Transverse colon (tissue), 4 donors: ENCODE data around the gene ERMP1. TPM values are rescaled to one million over a fixed set of nuclear protein-coding genes. Genes with fewer than 3 reads are reported as not detected.

ENCODE experiments used
- DNase-seq: peaks from one replicate; pipeline ENCODE4 v3.0.0-alpha.2; 2019
- H3K27ac ChIP-seq, 4 donors: fragments of 200-600 bp; sonication (generic); 2 replicates each; pipeline ENCODE4 v1.5.1; 2016 to 2018; ENCODE audit warnings: inconsistent platforms in 4 of 4
- H3K27me3 ChIP-seq: fragments of 200-600 bp; sonication (generic); 2 replicates; pipeline ENCODE4 v1.5.1; 2017; ENCODE audit warnings: inconsistent platforms
- H3K36me3 ChIP-seq, 4 donors: fragments of 200-600 bp; sonication (generic); 2 replicates each; pipeline ENCODE4 v1.5.1; 2017 to 2019; ENCODE audit warnings: inconsistent platforms in 4 of 4
- H3K4me1 ChIP-seq, 4 donors: fragments of 200-600 bp; sonication (generic); 2 replicates each; pipeline ENCODE4 v1.5.1; 2017 to 2020; ENCODE audit warnings: inconsistent platforms in 4 of 4
- H3K4me3 ChIP-seq, 4 donors: fragments of 200-600 bp; sonication (generic); 1 replicate in 1 of 4; 2 replicates in 3 of 4; pipeline versions ENCODE4 v1.5.1 to v1.6.1; 2017 to 2019; ENCODE audit warnings: inconsistent platforms in 4 of 4
- H3K9me3 ChIP-seq, 2 donors: fragments of 200-600 bp; sonication (generic); 2 replicates each; pipeline ENCODE4 v1.5.1; 2017 to 2019; ENCODE audit warnings: inconsistent platforms in 2 of 2
- CTCF ChIP-seq, 5 experiments: fragments of 200-600 bp in 3 of 5; fragments of 450-650 bp in 2 of 5; sonication (generic) in 3 of 5; IDR thresholded peaks; 1 replicate in 2 of 5; 2 replicates in 3 of 5; pipeline ENCODE4 v1.5.1; 2016 to 2017; ENCODE audit warnings: antibody characterized with exemption in 5 of 5, inconsistent platforms in 3 of 5, mild to moderate bottlenecking in 2 of 5, moderate library complexity in 1 of 5
- EP300 ChIP-seq: sonication (generic); formaldehyde crosslinking; IDR thresholded peaks from one replicate; pipeline ENCODE4 v1.6.1; 2017; ENCODE audit warnings: antibody characterized with exemption, low read depth
- POLR2A ChIP-seq: fragments of 450-650 bp; IDR thresholded peaks from one replicate; pipeline ENCODE4 v1.6.1; 2016; ENCODE audit warnings: antibody characterized with exemption, mild to moderate bottlenecking, moderate library complexity
- POLR2AphosphoS5 ChIP-seq, 3 donors: sonication (generic); formaldehyde crosslinking; IDR thresholded peaks; one replicate each; pipeline ENCODE4 v1.6.1; 2016; ENCODE audit warnings: antibody characterized with exemption in 3 of 3
- WGBS, 2 donors: methylation state at CpG; one replicate each; pipeline ENCODE4 v1.1.5; 2018; ENCODE audit warnings: low coverage in 1 of 2; 5-methylcytosine and 5-hydroxymethylcytosine counted together
- in situ Hi-C, 4 donors: fragments of 200-750 bp; cut with MboI; loops; one replicate each; pipeline versions ENCODE4 v1.15.0 to v1.15.1; 2017; ENCODE audit warnings: low sequenced_read_pairs in 3 of 4, low pct_ligation_motif_present in 1 of 4, low pct_unique_long_range_greater_than_20kb in 1 of 4
- intact Hi-C: fragments of 100-400 bp; cut with DNase I; formaldehyde crosslinking; loops from one replicate; pipeline ENCODE4 v1.15.1; 2023; ENCODE audit warnings: low total_unique reads
- total RNA-seq, 4 donors: library from RNA; depleted of rRNA; stranded (reverse); fragments of >200 nt; gene quantifications; one replicate each; pipeline ENCODE4 v1.1.0, GENCODE V29; 2016

The ERMP1 gene
- total RNA-seq, 4 donors from 2014 or later = 33.3 to 46.2 (median 34.8) TPM

GRCh38 chr9:5798581-5798980, 34.3 kb downstream of the ERMP1 start:
- 74 to 100% methylated on average over 1 to 2 of the region's 2 CpGs for WGBS, 2 donors
- Histone ChIP-seq H3K4me1 (peaks cover 0 to 22% (median 17%) of the 10 kb centered on the region in 4 donors), H3K27me3 (no peaks in the 10 kb centered on the region), H3K9me3 (no peaks in the 10 kb centered on the region), H3K36me3 (peaks cover 0 to 7% (median 0%) of the 10 kb centered on the region in 4 donors), H3K4me3 (no peak overlapping the region), H3K27ac (no peak overlapping the region)
- intact Hi-C loops (loop anchor here (5.0 kb wide), 1 partner anchor 371 kb away; no protein-coding TSS in a partner anchor), in situ Hi-C loops (no loop called here)
- DNase-seq = no peak
- no peak for TF ChIP-seq POLR2AphosphoS5 (IDR thresholded peaks at IDR 0.05)

GRCh38 chr9:5796298-5796697, 36.6 kb downstream of the ERMP1 start:
- 52 to 58% methylated on average over 2 of the region's 2 CpGs for WGBS, 2 donors
- Histone ChIP-seq H3K36me3 (peaks cover 0 to 9% (median 2%) of the 10 kb centered on the region in 4 donors), H3K9me3 (no peaks in the 10 kb centered on the region), H3K27me3 (no peaks in the 10 kb centered on the region), H3K4me3 (no peak overlapping the region), H3K4me1 (peaks cover 0 to 17% (median 12%) of the 10 kb centered on the region in 4 donors), H3K27ac (no peak overlapping the region)
- in situ Hi-C loops = no loop called here
- intact Hi-C loops = loop anchor here (5.0 kb wide), 1 partner anchor 369 kb away; no protein-coding TSS in a partner anchor
- TF ChIP-seq CTCF (IDR thresholded peaks at IDR 0.05) (no peak), POLR2AphosphoS5 (IDR thresholded peaks at IDR 0.05) (no peak), POLR2A (no peak), EP300 (no peak)
- no peak for DNase-seq

- no peak for TF ChIP-seq POLR2A
- no peak for TF ChIP-seq CTCF (IDR thresholded peaks at IDR 0.05)
- TF ChIP-seq EP300 = no peak
- TF ChIP-seq POLR2AphosphoS5 (IDR thresholded peaks at IDR 0.05) = no peak
- H3K9me3 ChIP-seq = no peaks in the 10 kb centered on the region
- H3K27ac ChIP-seq = no peak overlapping the region
- peaks cover 0 to 11% (median 3%) of the 10 kb centered on the region in 4 donors for H3K36me3 ChIP-seq
- H3K4me3 ChIP-seq = no peak overlapping the region
- H3K27me3 ChIP-seq = no peaks in the 10 kb centered on the region
- no peak for DNase-seq
- intact Hi-C loops (no loop called here), in situ Hi-C loops (no loop called here)
- peaks cover 0 to 4% (median 0%) of the 10 kb centered on the region in 4 donors for H3K4me1 ChIP-seq
- 60 to 91% methylated on average over 1 of the region's 1 CpG for WGBS, 2 donors
Observed at GRCh38 chr9:5793812-5794211, 39.1 kb downstream of the ERMP1 start.

GRCh38 chr9:5791870-5792269, 41.0 kb downstream of the ERMP1 start:
- in situ Hi-C loops (no loop called here), intact Hi-C loops (no loop called here)
- DNase-seq = no peak
- no peak overlapping the region for H3K4me3 ChIP-seq
- no peak for TF ChIP-seq POLR2A
- no peak for TF ChIP-seq POLR2AphosphoS5 (IDR thresholded peaks at IDR 0.05)
- no peak for TF ChIP-seq EP300
- TF ChIP-seq CTCF (IDR thresholded peaks at IDR 0.05) = no peak
- no peak overlapping the region for H3K27ac ChIP-seq
- peaks cover 0 to 4% (median 0%) of the 10 kb centered on the region in 4 donors for H3K4me1 ChIP-seq
- H3K36me3 ChIP-seq = peaks cover 0 to 21% (median 3%) of the 10 kb centered on the region in 4 donors
- H3K9me3 ChIP-seq = no peaks in the 10 kb centered on the region
- H3K27me3 ChIP-seq = no peaks in the 10 kb centered on the region
- 78 to 81% methylated on average over 3 of the region's 3 CpGs for WGBS, 2 donors

- in situ Hi-C loops (no loop called here), intact Hi-C loops (no loop called here)
- no peak for DNase-seq
- Histone ChIP-seq H3K4me1 (peaks cover 0 to under 1% (median 0%) of the 10 kb centered on the region in 4 donors), H3K27ac (no peak overlapping the region), H3K4me3 (no peak overlapping the region), H3K27me3 (no peaks in the 10 kb centered on the region), H3K36me3 (peaks cover 0 to 30% (median 6%) of the 10 kb centered on the region in 4 donors), H3K9me3 (no peaks in the 10 kb centered on the region)
- TF ChIP-seq CTCF (IDR thresholded peaks at IDR 0.05) (no peak), POLR2AphosphoS5 (IDR thresholded peaks at IDR 0.05) (no peak)
- WGBS, 2 donors = 81% methylated on average over 1 of the region's 1 CpG; no CpG with 5 or more reads in 1 of the 2 donors
Observed at GRCh38 chr9:5790923-5791322, 42.0 kb downstream of the ERMP1 start.
